ENCODE results near the gene FAM13C.
"Not testable (repeated sequence)": the region's sequence is repeated elsewhere in the genome, so short reads cannot be mapped to it uniquely, and the experiment has no call there.

The FAM13C gene

DNA sequence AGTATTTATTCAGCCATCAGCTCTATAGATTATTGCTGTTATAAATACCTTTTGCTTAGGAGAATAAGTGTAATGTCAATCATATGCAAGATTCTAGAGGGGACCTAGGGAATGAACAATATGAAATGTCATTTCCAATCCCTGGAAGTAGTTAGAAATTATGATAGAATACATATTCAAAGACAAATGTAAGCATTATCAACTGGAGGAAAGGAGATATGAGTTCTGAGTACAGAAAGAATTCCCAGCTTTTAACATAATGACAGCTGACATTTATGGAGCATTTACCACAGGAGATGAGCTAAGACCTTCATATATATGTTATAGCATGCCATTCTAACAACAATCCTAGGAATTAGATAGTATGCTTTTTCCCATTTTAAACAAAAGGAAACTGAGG is 86.2 kb downstream of the FAM13C start:
- no peak for DNase-seq (ENCODE audit: low read depth)

DNA sequence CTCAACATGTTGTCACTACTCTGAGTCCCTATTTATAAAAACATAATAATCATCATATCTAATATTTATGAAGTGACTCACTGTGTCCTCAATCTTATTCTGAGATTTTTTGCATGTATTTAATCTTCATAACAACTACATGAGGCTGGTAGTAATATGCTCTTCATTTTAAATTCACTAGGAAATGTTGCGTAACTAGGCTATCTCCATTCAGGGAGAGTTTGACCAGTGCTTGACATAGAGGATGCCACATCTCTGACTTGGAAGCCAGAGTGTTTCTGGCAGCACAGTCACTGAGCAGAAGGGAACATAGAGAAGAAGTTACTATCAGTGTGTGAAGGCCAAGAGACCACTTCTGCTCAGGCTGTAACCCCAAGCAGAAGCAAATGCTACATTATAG is 88.9 kb downstream of the FAM13C start:
- no peak for DNase-seq (ENCODE audit: low read depth)

DNA sequence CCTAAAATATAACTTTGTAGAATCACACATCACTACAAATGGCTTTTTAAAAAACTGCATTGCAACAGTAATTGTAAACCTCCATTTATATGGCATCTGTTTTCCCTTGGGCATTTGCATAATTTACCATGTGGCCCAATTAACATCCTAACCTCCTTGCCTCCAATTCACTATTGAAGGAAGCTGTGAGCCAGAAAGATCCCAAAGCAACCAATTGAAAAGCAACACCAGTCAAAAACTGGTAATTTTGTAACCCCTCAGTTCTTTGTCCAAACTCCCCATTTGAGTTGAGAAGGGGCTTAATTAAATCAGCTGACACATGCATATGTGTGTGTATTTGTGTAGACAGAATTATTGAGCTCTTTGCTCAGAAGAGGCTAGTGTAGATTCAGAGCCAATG is 90.3 kb downstream of the FAM13C start:
- no peak for DNase-seq (ENCODE audit: low read depth)

DNA sequence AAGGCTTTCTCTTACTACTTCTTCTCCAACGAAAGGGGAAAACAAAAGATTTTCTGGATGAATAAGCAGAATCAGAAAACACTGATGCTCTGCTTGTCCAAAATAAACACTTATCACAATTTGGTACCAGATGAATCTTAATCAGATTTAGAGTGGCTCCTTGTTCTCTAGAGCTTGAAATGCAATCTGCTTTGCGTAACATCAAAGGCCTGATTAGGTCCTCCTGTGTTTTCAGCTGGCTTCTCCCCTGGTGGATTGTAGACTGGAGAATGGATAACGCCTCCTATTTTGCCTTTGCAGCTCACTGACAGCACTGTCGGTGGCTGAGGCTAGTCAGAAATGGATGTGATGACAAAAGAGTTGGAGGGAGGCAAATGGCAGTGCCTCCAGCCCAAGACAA is 91.2 kb downstream of the FAM13C start:
- no peak for DNase-seq (ENCODE audit: low read depth)

DNA sequence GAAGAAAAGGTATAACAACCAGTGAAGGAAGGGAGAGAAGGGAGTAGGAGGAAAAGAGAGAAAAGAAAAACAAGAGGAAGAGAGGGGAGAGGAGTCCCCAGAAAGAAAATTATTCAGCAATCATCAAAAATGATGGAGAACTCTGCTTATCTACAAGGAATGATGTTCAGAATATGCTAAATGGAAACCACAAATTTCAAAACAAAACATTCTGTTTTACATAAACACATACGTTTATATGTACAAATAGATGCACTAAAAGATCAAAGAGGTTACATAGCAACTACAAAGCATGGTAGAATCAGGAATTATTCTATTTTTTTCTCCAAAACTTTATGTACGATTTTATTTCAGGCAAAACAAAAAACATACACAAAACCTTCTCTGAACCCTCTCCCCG is 91.9 kb downstream of the FAM13C start:
- DNase-seq (ENCODE audit: low read depth), result no peak

DNA sequence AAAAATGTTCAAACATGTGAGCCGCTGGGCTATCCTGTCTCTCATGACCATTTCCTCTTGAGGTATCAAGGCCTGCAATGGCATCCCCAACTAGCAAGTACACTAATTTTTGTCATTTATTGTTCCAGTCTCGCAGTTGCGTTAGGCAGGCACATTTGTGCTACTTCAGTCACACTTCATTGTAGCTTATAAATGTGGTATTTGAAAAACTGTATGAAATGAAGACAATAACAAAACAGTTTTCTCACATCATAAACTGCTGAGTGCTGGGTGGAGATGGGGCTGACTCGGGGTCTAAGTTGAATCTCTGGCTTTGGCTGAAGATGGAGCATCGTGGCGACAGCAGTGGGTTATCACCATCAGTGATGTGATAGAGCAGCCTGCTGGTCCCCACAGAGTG is 92.7 kb downstream of the FAM13C start:
- no peak for DNase-seq (ENCODE audit: low read depth)

DNA sequence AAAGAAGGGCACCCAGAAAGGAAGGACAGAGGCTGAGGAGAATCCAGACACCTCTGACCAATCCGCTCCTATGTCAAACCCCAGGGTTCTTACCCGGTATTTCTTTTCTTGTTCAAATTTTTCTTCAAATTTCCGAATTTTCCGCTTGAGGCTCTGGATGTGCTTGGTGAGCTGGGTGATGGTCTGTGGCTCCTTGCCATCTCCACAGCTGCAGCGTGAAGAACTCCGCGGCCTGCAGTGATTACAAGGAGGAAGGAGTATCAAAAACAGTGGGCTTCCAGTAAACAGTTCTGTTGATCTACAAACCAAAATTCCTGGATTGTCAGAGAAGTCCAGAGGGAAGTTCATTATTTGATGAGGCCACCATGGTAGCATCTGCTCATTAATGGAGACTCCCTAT is 93.9 kb downstream of the FAM13C start:
- no peak for DNase-seq (ENCODE audit: low read depth)

DNA sequence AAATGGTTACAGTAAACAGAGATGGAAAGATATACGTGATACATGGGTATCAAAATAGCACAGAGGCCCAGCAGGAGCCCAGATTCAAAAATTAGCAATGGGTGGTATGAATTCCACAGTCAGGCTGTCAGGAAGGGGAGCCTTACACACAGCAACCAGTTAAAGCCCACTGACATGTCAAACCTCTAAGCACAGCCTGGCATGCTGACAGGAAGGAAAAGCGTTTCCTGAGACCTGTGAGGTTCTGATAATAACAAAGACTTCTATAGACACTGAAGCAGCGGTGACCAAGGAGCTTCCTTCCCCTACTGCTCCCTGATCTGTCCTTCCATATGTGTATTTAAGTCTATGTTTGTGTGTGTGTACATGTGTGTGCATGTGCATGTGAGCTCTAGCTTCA is 96.0 kb downstream of the FAM13C start:
- DNase-seq (ENCODE audit: low read depth), result no peak

DNA sequence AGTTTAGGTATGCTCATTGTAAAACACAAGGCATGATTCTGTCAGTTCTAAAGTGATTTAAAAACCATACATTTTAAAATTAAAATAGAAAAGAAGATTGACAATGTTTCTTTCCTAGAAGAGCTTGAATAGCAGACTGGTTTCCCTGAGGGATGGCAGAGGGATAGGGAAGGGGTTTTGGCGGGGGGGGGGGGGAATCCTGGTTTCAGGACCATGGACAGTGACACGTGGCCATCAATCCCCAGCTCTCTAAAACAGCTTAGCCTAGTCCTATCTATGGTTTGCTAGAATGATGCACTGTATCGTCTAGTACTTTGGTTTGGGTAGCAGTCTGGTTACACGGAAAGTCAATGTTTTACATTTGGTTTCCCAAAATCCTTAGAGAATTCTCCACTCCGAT is 97.2 kb downstream of the FAM13C start:
- DNase-seq (ENCODE audit: low read depth), result no peak

DNA sequence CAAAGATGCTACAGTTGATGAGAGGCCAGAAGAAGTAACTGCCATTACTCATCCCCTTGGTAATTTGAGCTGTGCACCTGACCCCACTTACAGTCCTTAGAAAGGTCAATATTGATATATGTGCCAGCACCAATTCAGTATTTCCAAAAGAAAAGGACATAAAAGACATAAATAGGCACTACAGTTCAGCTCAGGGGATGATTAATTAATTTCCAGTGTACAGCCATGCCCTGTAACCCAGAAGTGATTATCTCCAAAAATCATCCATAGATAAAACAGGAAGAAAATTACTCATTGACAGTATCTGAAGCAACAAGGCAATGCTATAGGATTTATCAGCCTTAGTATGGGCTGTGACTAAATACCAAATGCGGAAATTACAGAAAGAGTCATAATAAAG is 103.5 kb downstream of the FAM13C start:
- no peak for DNase-seq (ENCODE audit: low read depth)

DNA sequence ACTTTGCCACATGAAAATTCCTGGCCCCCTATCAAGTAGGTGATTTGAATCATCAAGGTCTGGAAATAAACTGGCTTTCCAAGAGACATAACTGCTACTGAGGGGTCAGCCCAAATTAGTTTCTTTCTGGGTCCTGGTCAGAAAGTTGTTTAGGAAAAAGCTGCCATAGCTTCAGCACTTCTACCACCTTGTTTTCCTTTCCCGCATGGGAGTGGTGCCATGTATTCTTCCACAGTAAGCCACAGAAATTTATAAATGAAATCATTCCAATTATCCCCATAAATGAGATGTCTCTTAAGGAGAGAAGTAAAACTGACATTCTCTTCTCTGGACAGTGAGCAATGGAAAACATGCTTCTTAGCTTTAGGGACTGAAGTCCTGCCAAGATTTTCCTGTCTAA is 105.1 kb downstream of the FAM13C start:
- DNase-seq (ENCODE audit: low read depth), result no peak

DNA sequence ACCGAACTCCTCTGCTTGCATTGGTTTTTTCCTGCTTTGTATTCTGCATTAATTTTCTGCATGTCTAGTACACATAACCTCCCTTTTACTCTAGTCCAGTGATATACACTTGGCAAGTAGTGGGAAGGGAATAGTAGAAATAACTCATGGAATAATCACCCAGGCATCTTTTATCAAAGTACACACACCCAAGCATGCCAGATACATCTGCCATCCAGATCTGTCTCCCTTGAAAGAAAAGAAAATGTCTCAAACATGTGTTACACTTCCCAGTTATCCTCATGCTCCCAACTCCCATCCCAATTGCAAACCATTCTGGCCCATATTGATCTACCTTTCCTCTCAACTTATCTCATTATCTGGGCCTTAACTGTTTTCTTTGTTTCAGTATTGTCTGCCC is 106.9 kb downstream of the FAM13C start:
- DNase-seq (ENCODE audit: low read depth), result no peak

DNA sequence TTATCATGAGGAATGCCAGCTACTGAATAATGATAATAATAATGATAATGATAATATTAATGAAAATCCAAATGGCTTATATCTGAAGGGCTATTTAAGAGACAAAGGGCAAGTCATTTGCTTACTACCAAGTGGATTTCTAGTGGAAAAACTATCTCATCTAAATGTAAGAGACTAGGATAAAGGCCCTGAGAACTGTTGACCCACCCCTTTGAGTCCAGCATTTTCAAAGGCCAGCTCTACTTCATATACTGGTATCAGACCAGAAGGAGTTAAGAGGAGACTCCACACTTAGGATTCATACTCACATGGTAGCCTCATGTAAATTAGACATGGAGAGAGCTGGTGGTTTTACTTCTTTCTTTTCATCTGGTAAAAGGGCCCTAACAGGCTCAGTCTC is 109.9 kb downstream of the FAM13C start:
- no peak for DNase-seq (ENCODE audit: low read depth)

DNA sequence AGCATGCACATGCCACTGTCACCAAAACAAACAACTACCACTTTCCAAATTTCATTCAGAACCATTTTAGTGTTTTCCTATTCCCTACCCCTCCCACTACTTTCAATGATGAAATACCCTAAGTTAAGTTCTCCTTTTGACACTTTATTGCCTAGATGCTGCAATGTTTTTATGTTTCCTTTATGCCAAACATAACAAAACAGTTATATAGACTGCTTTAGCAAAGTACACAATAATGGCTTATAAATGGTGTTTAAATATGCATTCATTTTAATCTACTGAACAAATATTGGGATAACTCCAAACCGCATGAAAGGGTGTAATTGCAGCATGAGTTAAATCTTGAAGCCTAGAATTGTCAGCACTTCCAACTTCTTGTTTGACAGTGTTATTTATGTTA is 116.7 kb downstream of the FAM13C start:
- no peak for DNase-seq (ENCODE audit: low read depth)

DNA sequence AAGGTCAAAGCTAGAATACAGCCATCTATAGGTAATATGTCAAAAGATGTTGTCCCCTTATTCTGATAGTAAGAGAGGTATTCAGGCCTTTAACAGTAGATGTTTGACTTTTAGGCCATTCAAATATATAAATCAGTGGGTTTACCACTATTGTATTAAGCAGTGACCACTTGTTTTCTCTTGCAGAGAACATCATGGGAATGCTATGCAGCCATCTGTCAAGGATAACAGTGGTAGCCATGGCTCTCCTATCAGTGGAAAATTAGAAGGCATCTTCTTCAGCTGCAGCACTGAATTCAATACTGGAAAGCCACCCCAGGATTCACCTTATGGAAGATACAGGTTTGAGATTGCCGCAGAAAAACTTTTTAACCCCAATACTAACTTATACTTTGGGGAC is 117.5 kb downstream of the FAM13C start:
- DNase-seq (ENCODE audit: low read depth), result no peak

DNA sequence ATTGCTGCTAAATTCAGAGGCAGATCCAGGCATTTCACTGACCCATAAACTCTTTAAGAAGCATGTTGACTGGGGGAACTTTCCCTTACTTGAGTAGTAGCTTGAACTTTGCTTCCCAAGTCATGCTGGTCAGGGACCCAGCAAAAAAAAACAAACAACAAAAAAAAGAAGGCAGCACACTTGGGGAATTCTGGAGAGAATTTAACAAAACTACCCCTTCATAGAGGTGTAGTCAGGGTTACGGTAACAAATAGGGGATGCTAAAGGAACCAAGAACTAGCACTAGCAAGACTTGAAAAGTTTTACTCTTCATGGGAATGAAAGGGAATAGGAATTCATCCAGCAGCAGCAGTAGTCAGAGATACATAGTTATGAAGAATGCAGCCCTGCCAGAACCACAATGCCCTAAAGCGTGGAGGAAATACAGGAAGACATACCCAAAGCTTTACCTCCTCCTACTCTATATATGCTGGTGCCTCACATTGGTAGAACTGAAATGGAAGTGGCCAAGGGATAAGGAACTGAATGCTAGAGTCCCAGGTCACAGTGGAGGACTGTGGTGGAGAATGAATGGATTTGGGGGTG is 118.6 kb downstream of the FAM13C start:
- no peak for DNase-seq (ENCODE audit: low read depth)

DNA sequence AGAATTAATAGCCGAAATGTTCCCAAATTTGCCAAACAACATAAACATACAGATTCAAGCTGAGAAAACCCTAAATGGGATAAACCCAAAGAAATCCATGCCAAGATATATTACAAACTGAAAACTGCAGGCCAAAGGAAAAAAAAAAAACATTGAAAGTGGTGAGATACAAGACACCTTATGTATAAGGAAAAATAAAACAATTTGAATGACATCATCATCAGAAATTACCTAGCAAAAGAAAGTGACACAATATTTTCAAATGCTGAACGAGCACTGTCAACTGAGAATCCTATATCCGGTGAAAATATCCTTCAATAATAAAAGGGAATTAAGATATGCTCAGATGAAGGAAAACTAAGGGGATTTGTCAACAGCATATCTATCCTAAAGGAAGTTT is 119.4 kb downstream of the FAM13C start:
- DNase-seq (ENCODE audit: low read depth), result no peak

DNA sequence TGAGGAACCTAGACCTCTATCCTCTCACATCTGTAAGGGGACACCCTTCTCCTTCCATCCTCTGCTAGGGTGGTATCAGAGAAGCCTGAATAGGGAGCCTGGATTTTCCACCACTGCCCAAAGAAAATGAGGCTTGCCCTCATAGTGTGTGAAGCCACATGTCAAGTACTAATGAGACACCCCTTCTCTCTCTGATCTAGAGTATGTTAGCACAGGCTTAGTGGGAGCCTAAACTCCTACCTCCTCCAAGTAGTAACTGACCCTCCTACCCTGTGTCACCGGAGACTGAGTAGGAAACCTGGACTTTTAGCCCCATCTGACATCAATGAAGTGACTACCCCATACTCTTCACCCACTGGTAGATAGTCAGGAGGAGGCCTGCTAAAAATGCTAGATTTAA is 120.3 kb downstream of the FAM13C start:
- DNase-seq (ENCODE audit: low read depth), result no peak

DNA sequence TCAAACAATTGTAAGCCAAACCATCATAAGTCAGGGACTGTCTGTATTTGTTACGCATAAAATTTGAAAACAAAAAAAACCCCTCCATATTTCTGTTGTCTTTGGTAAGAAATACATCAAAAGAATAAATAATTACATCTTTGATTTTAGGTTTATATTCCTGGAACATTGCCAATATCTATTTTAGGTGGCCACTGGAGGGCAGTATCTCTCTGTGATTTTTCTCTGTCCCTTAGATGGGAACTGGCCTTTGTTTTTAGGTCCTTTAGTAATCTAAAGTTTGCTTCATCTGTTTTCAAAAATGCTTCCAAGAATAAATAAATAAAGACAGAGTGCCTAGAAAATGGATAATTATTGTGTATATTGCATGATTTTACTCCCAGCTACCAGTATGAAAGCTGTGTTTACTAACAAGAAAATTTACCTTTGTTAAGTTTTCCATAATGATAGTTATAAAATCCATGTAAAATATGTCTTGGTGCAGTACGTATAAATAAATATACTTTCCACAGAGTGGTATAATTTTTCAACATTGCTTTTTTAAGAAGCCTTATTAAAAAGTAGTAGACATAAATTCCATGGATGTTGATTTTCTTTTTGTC is 121.7 kb downstream of the FAM13C start:
- DNase-seq (ENCODE audit: low read depth), result peak; percentile 45

DNA sequence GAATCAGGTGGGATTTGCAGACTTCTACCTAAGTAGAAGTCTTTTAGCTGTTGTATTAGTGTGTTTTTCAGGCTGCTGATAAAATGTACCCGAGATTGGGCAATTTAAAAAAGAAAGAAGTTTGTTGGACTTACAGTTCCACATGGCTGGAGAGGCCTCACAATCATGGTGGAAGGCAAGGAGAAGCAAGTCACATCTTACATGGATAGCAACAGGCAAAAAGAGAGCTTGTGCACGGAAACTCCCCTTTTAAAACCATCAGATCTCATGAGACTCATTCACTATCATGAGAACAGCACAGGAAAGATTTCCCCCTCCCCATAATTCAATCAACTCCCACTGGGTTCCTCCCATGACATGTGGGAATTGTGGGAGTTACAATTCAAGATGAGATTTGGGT is 123.2 kb downstream of the FAM13C start:
- DNase-seq (ENCODE audit: low read depth), result not testable (repeated sequence)

DNA sequence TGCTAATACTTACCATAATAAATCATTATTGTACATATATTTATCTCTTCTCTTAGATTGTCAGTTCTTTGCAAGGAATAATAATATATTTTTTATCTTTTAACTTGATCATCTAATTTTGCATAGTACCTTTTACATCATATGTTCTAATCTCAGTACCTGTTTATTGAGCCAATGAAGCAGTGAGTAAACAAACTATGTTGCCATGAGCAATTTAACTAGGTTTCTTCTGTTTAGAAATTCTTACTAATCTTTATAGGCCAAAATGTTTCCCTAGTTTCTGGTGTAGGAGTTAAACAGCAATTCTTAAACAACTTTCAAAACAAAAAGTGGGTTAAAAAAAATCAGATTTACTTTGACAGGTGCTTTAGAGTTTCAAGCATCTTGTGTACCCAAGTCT is 124.6 kb downstream of the FAM13C start:
- no peak for DNase-seq (ENCODE audit: low read depth)

DNA sequence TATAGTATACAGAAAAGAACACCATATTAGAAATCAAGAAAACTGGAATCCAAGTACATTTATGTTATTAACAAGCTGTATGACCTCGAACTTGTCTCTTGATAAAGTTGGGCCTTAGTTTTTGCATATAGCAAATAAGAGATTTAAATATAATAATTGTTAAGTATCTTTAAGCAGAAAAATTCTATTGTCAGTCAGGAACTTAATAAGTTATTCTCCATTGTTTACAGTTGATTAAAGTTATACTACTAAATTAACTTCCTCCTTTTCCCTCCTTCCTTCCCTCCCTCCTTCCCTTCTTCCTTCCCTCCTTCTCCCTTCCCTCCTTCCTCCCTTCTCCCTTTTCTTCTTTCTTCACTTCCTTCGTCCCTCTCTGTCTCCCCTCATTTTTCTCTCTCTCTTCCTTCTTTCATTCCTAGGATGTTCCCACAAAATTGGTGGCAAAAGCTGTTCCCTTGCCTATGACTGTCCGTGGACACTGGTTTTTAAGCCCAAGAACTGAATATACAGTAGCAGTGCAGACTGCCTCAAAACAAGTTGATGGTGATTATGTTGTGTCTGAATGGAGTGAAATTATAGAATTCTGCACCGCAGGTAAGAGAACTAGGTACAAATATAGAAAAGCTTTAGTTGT is 126.2 kb downstream of the FAM13C start:
- no peak for DNase-seq (ENCODE audit: low read depth)

DNA sequence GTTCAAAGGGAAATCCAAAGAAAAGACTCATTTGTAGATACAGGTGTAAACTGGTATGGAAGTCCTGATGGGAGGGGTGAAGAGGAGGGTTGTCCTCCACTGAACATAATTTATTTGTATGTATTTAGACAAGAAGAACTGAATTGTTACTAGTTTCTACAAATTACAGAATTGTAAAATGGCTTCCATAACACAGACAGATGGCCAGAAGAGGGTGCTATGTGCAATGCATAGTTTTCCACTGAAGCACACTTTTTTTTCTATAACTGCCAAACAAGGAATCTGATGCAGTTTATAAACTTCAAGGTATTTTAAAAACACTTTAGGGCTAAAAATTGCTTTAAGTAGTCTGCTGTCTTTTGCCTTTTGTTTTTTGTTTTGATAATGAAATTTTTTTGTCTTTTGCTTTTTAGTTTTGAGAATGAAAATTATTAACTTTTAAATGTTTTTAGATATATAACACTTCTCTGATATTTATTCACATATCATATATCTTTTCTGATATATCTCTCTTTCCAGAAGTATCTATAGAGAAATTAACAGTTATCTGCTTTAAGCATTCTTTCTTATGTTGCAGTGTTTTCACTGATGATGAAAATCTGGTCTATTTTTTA is 127.4 kb downstream of the FAM13C start:
- DNase-seq (ENCODE audit: low read depth), result peak; percentile 43

DNA sequence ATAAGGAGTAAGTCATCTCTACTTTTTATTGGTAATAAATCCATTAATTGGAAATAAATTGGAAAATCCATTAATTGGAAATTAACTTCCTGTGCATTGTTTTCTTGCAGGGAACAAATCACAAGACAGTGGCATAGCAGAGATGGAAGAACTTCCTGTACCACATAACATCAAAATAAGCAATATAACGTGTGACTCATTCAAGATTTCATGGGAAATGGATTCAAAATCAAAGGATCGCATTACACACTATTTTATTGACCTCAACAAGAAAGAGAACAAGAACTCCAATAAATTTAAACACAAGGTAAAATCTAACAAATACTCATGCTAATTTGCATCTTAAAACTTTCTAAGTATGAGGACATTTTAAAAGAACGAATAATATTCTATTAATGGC is 128.2 kb downstream of the FAM13C start:
- DNase-seq (ENCODE audit: low read depth), result no peak

Data from EH (cell line).